Fibroblast of skin of right quadriceps (primary cell): ENCODE results near the gene KRTAP12-2.
"Not testable (repeated sequence)": the region's sequence is repeated elsewhere in the genome, so short reads cannot be mapped to it uniquely, and the experiment has no call there.

Experiments used
- DNase-seq: peaks from one replicate; pipeline ENCODE4 v3.0.0-alpha.2; 2013

Gene KRTAP12-2

DNA sequence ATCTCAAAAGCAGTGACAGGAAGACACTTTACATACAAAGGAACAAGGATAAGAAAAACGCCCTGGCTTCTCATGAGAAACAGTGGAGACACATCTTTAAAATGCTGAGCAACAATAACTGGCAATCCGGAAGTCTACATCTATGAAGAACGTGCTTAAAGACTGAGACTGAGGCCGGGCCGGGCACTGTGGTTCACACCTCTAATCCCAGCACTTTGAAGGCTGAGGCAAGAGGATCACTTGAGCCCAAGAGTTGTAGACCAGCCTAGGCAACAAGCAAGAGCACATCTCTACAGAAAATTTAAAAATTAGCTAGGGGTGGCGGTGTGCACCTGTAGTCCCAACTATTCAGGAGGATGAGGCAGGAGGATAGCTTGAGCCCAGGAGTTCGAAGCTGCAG lies 17.4 kb upstream of the KRTAP12-2 start:
- no peak for DNase-seq

DNA sequence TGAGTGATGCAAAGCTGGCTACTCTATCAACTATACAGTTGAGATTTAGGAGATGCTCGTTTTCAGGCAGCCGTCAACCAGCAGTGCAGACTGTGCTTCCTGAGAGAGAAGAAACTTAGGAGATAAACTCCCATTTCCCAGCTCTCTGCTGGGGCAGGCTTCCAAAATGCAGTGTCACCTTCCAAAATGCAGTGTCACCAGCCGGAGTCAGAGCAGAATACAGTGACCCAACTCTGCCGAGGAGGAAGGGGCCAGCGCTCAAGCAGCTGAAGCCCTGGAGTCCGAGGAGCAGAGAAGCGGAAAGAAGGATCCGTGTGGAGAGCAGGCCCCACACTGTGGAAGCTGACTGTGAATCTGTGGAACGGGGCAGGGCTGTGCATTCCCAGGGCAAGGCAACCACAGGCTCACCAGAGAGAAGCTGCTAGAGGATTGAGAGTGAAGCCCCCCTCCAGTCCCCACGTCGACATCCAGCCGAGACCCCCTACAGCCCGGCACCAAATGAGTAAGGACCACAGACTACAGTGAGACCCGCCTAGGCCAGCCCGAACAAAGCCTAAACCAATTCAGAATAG lies 15.9 kb upstream of the KRTAP12-2 start:
- no peak for DNase-seq

DNA sequence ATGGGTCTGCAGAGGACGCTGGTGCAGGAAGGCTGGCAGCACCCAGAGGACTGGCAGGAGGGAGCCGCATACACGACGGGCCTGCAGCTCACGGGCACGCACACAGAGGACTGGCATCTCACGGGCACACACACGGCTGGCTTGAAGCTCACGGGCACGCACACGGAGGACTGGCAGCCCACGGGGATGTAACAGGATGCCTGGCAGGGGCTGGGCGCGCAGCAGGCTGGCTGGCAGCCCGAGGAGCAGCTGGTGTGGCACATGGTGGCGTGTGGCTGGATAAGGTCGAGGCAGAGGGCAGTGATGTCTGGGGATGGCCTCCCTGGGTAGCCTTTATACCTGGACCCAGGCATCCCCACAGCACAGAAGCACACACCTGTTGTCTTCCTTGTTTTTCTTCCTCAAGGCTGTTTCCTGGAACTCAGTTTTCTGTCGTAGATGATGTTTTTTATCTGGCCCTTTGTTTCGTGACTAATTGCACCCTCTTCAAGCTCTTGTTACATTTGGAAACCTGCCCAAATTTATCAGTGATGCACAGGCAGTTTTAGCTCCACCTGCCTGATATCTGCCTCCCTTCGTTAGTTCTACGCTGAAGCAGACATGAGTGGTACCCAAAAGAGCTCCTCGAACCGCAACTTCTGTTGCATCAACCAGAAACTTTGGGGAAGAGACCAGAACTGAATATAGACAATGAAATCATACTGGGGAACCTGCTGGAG lies 15.3 kb upstream of the KRTAP12-2 start, which contains the start of gene KRTAP12-1:
TSS of gene KRTAP12-1 (minus strand) at position 303 of the 719 bp plus-strand sequence. CDS start at position 263, 40 bp downstream.
- no peak for DNase-seq

DNA sequence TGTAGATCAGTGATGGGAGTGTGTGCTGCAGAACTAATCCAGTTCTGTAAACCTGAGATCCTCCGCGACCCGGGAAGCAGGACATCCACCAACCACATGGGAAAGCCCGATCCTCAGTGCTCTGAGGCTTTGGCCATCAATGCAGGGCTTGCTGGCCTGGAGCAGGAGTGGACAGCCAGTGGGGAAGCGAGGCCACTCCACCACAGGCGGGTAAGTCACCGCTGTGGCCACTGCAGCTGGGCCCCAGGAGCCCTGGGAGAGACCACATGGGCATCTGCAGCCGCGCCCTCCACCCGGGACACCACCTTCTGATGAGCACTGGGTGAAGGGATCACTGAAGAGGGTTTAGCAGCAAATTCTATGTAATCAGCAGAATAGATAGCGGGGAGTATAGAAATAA lies 14.4 kb upstream of the KRTAP12-2 start:
- DNase-seq: no peak

DNA sequence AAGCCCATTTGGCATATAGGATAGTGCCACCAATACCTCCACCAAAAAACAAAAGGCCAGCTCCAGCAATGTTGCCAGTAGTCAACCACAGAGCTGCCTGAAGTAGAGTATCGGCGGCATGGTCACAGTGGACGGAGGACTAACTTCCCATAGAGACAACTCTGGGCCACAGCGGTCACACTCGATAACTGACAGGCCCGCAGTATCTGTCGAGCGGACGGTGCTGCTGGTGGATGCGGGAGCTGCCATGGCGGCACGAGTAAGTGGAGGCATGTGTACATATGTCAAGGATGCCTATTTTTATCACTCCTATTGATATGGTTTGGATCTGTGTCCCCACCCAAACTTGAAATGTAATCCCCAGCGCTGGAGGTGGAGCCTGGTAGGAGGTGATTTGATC lies 11.2 kb upstream of the KRTAP12-2 start:
- no peak for DNase-seq

DNA sequence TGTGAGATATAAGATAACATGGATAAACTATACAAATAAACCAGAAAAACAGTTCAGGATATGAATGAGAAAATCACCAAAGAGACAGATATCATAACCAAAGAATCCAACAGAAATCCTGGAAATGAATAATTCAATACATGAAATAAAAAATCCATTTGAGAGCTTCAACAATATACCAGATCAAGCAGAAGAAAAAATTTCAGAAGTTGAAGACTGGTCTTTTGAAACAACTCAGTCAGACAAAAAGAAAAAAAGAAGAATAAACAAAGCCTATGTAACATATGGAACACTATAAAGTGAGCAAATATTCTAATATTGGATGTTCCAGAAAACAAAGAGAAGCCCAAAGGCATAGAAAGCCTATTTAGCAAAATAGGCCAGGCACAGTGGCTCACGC lies 5.2 kb upstream of the KRTAP12-2 start:
- DNase-seq: no peak

DNA sequence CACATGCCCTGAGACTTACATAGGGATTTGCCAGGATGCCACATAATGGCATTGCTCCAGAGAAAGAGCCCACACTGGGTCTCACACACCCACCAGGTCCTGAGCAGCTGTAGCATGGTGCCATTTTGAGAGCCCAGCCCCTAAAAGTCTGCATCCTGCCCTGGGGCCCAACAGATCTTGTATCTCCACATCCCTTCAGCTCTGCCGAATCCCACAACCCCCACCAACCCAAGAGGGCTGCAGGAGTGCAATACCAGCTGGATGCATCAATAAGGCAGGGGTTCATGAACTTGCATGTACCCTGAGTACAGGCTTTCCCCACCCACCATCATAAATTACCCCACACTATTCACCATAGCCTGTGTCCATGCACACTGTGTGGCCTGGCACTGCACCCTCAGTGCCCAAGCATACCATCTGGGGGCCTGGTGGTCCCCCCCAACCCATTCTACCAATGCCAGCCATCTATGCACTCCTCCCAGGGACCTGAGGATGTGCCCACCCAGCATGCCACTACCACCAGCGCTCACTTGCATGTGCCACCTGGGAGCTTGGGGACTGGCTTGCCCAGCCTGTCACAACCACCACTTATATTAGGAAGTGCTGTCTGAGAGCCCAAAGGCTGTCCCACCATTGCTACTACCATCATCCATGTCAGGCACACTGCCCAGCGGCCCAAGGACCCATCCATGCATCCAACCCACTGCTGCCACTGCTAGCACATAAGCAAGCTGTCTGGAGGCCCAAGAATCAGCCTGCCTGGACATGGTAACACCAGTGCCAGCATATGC lies 4.1 kb upstream of the KRTAP12-2 start:
- no peak for DNase-seq

DNA sequence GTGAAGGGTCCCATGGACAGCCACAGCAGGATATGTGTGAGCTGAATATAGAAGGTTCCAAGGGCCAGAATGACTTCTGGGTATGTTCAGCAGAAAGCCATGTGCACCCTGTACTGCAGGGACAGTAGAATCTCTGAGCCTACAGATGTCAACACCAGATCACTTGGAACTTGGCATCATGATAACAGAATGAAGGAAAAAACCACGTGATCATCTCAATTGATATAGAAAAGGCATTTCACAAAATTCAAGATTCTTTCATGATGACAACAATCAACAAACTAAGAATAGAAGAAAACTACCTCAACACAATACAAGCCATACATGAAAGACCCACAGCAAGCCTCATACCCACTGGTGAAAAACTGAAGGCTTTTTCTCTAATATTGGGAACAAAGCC lies 885 bp upstream of the KRTAP12-2 start:
- no peak for DNase-seq

DNA sequence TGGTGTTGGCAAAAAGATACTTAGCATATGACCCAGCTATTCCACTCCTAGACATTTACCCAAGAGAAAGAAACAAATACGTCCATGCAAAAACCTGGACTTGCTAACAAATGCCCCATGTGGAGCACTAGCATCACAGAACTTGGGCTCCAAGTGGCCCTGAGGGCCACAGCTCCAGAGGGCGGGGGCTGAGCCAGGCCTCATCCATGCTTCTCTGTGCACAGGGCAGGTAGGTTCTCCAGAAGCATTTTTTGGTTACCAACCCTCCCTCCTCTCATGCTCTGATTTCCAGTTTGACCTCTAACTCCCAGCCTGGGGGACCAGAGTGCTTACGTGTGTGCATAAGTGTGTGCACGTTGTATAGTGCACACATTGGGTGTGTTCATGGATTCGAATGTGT lies 2.0 kb downstream of the KRTAP12-2 start:
- DNase-seq: no peak

DNA sequence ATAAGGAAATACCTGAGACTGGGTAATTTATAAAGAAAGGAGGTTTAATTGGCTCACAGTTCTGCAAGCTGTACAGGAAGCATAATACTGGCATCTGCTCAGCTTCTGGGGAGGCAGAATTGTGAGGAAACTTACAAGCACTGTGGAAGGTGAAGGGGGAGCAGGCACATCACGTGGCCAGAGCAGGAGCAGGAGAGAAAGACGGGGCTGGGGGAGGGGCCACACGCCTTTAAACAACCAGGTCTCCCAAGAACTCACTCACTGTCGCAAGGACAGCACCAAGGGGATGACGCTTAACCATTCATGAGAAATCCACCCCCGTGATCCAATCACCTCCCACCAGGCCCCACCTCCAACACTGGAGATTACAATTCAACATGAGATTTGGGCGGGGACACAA lies 5.2 kb downstream of the KRTAP12-2 start:
- DNase-seq: not testable (repeated sequence)

DNA sequence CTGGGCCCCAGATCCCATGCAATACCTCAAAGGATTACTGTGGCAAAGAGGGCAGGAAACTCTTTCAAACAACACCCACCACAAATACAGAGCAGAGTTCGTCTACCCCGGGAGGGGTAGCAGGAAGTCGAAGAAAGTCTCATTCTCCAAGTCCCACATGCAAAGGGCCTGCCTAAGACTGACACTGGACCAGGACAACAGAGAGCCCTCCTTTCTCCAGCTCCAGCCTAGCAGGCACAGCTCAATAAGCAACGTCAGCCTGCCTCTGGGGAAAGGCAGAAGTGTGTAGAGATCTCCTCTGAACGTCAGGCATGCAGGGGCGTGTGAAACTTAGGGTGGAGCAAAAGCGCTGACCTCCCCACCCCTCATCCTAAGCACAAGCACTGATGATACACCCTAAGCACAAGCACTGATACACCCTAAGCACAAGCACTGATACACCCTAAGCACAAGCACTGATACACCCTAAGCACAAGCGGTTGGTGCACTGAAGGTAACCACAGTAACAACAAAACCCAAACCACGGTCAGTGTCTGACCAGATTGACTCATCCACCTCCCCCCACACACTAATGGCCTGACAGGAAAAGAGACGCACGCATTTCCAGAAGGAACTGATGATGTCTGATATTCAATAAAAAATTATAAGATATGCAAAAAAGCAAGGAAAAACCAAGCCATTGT lies 7.7 kb downstream of the KRTAP12-2 start:
- DNase-seq: no peak

DNA sequence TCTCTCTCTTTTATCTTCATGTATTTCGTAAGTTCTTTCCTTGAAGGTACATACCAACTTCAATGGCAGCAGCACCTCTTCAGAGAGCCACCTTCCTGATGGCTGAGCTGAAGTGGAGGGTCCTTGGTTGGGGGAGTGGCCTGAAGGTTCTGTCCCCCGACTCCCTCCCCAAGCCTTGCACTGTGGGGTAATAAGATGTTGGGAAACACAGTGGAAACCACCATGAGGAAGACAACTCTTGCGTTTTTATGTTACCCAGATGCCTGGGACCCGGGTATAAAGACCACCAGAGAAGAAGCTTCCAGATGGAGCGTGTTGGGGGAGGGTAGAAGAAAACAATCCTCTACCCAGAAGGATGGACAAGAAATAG lies 8.2 kb downstream of the KRTAP12-2 start:
- no peak for DNase-seq

DNA sequence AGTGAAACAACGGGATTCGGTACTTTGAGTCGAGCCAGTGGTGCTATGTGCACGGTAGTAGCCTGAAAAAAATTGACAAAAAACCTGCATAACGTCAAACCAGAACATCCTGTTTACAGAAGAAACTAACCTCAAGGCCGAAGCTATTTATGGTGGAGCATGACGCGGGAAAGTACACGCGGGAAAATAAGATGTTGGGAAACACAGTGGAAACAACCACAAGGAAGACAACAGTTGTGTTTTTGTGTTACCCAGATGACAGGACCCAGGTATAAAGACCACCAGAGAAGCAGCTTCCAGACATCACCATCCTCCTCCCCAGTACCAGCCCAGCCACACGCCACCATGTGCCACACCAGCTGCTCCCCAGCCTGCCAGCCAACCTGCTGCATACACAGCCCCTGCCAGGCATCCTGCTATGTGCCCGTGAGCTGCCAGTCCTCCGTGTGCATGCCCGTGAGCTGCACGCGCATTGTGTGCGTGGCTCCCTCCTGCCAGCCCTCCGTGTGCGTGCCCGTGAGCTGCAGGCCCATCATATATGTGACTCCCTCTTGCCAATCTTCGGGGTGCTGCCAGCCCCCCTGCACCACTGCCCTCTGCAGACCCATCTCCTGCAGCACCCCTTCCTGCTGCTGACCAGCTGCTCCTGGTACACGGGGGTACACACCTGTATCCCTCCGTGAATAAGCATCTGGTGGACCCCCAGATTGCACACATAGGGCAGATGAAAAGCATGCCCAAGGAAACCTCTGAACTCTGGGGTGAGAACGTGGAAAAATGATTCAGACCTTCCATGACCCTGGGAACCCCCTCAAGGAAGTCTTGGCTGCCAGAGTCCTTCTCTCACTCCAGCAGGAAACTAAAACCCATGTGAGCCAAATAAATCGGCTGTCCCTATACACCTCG lies 8.8 kb downstream of the KRTAP12-2 start, which contains the start of gene KRTAP12-3:
TSS of gene KRTAP12-3 (plus strand) at position 298 of the 906 bp plus-strand sequence. CDS start at position 346, 48 bp downstream.
- no peak for DNase-seq

DNA sequence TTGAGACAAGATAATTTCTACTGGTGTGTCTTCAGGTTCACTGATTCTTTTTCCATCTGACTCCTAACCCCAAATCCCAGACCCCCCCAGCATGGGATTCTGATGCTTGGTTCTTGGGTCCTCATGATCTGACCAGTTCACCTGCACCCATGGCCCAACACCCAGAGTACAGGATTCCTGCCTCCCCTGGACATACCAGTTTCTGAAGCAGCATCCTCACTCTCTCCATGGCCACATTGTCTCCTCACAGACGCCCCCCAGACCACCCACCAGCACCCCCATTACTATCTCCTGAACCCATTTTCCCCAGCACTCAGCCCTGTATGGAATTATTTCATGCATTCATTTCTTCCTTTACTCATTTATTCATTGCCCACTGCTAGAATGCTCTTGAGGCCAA lies 9.9 kb downstream of the KRTAP12-2 start:
- DNase-seq: no peak

DNA sequence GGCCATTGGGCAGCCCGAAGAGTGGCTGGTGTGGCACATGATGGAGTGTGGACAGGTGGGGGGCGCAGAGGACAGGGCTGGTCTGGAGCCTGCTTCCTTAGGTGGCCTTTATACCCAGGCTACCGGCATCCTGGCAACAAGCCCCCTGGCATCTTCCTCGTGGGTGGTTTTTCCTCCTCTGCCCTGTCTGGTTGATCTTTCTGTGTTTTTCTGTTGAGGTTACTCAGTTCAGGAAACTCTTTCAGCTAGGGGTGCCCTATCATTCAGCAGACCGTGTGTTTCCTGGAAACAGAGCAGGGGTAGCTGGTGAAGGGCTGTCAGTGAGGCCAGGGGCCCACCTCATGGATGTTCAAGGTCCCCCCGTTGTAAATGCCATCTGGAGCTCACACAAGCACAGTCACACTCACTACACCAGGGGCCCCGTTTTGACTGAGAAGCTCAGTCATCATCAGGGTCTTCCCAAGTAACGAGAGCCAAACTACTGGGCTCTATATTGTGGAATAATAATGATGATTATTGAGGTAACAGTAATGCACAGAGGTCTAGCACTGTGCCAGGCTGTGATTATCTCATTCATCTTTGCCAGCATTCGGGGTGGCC lies 12.1 kb downstream of the KRTAP12-2 start, which contains the start of gene KRTAP12-4:
TSS of gene KRTAP12-4 (minus strand) at position 84 of the 600 bp plus-strand sequence. CDS start at position 39, 45 bp downstream.
- no peak for DNase-seq

DNA sequence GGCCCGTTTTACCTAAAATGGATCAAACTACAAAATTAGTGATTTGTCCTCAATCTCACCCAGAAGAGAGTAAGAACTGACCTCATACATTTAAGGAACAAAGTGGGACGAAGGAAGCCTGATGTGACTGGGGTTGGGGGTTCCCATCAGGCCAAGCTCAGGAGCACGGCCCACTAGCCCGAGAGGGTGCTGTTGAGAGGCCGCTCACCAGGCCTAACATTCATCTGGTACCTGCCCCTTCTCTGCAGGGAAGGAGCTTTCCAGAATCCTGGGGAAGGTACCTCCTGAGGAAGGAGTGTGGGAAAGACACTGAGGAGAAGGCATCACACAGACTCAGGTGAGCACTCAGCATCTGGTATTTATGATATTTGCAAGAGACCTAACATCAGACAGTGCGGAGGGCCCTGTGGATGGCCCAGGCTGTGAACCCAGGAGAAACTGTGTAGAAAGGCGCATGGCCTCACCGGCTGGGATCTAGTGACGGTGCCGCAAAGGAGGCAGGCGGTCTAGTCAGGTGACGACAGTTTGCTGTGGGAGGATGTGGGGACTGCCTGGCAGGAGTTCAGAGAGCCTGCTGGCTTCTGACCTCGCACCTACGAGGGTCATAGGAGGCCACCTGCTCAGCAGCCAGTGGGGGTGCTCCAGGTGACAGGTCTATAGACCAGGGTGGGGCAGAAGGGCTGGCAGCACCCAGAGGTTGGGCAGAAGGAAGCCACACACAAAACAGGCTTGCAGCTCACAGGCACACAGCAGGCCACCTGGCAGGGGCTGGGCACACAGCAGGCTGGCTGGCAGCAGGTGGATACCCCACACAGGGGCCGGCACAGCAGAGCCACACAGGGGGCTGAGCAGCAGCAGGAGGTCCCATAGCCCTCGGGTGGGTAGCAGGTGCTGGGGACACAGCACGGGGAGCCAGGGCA lies 12.8 kb downstream of the KRTAP12-2 start:
- DNase-seq: no peak

DNA sequence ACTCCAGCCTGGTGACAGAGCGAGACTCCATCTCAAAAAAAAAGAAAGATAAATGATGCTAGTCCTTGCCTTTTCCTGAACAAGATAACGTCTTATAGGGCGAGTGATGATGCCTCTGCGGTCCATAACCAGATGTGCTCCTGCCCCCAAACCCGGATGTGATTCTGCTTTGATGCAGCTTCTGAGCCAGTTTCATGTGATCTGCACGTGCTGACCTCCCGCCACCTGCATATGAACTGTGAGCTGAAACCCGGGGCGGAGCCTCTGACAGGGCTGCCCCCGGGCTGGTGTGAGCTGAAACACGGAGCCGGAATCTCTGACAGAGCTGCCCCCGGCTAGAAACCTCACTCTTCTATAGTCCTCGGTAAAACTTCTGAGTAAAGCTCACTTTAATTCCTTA lies 13.6 kb downstream of the KRTAP12-2 start:
- no peak for DNase-seq

DNA sequence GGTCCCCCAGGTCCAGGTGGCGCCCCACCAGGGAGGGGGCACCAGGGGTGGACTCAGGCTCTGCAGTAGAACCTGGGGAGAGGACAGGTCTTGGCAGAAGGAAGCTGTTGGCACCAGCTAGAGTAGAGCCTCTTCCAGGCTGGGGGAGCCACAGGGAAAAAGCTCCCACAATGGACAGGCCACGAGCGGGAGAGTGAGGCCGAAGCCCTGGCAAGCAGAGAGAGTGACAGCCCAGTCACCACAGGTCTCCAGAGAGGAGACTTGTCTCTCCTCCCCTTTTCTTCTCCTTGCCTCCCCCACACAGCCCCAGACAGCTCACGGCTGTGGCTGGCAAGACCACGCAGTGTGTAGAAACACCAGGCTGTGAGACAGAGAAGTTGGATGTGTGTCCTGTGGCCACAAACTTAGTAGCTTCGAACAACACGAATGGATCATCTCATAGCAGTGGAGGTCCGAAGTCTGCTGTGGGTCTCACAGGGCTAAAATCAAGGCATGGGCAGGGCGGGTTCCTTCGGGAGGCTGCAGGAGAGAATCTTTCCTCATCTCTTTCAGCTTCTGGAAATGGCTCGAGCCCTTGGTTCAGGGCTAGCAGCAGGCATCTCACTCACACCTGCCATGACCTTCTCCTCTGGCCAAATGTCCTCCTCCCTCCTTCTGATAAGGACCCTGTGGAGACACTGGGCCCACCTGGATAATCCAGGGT lies 15.6 kb downstream of the KRTAP12-2 start:
- DNase-seq: no peak

DNA sequence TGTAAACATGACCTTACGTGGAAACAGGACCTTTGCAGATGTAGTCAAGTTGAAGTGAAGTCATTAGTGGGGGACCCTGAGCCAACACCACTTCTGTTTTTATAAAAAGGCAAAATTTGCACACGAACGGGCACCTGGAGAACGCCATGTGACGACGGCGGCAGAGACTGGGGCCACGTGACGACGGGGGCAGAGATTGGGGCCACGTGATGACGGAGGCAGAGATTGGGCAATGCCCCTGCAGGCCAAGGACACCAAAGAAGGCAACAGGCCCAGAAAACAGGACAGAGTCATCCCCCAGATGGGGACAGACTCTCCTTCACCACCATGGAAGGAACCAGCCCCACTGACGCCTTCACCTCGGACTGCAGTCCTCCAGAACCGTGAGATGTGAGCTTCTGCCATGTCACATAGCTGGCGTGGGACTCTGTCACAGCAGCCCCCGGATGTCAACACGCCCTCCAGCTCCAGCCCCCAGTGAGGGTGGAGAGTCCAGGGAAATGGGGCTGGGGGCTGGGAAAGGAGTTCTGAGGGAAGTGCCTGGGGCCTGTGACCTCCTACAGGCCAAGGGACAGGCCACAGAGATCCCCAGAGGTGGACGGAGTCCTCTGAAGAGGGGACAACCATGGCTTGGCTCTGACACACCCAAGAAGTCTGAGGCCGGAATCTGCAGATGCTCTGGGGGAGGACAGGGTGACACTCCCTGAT lies 16.3 kb downstream of the KRTAP12-2 start:
- DNase-seq: no peak
